CD4-positive, alpha-beta memory T cell (primary cell): ENCODE data around the gene LHFPL4. TPM values are rescaled to one million over a fixed set of nuclear protein-coding genes. Genes with fewer than 3 reads are reported as not detected.
A peak's percentile ranks its signal among the peaks of the same experiment; 100 is the strongest.

Experiments used
- CTCF ChIA-PET: fragments of 350-600 bp; sonication (Branson Sonifier 250); formaldehyde crosslinking; loops from one replicate; lab custom pipeline; 2021; ENCODE audit warnings: inconsistent platforms; ENCODE audit not compliant: partially characterized antibody; lab: Charles Lee
- POLR2A ChIA-PET: fragments of 350-600 bp; sonication (Branson Sonifier 250); formaldehyde crosslinking; loops from one replicate; lab custom pipeline; 2021; ENCODE audit not compliant: partially characterized antibody; lab: Charles Lee
- DNase-seq, 5 donors: peaks; one replicate each; pipeline versions ENCODE4 v3.0.0 to v3.0.0-alpha.2; 2020 to 2022; ENCODE audit warnings: mixed read lengths in 1 of 5
- H3K27ac ChIP-seq: one replicate; pipeline ENCODE4 v1.7.0; 2013; ENCODE audit warnings: low read depth, low read length
- H3K27me3 ChIP-seq: 2 replicates; pipeline ENCODE4 v1.7.0; 2013; ENCODE audit warnings: mild to moderate bottlenecking, low read length, moderate library complexity; ENCODE audit not compliant: insufficient read depth
- H3K36me3 ChIP-seq: 2 replicates; pipeline ENCODE4 v1.7.0; 2013; ENCODE audit warnings: mild to moderate bottlenecking, low read length, moderate library complexity; ENCODE audit not compliant: insufficient read depth
- H3K4me1 ChIP-seq: 2 replicates; pipeline ENCODE4 v1.7.0; 2013; ENCODE audit warnings: mild to moderate bottlenecking, low read length, moderate library complexity; ENCODE audit not compliant: insufficient read depth
- H3K4me3 ChIP-seq, 2 donors: one replicate each; pipeline ENCODE4 v1.7.0; 2013; ENCODE audit warnings: low read length in 2 of 2, mild to moderate bottlenecking in 1 of 2
- H3K9me3 ChIP-seq, 2 donors: one replicate each; pipeline ENCODE4 v1.7.0; 2013; ENCODE audit warnings: low read length in 2 of 2, control low read depth in 1 of 2; ENCODE audit not compliant: control insufficient read depth in 1 of 2
- H3K27ac Mint-ChIP-seq, 7 donors: one replicate each; pipeline ENCODE4 v1.8.0; 2020 to 2021; ENCODE audit warnings: mixed read lengths in 7 of 7, mild to moderate bottlenecking in 6 of 7, inconsistent platforms in 3 of 7, moderate library complexity in 3 of 7
- H3K27me3 Mint-ChIP-seq, 2 donors: one replicate each; pipeline ENCODE4 v1.8.0; 2020 to 2021; ENCODE audit warnings: mixed read lengths in 2 of 2
- H3K36me3 Mint-ChIP-seq, 2 donors: one replicate each; pipeline ENCODE4 v1.8.0; 2020 to 2021; ENCODE audit warnings: mixed read lengths in 2 of 2, inconsistent platforms in 1 of 2, mild to moderate bottlenecking in 1 of 2
- H3K4me1 Mint-ChIP-seq, 4 donors: one replicate each; pipeline ENCODE4 v1.8.0; 2020 to 2021; ENCODE audit warnings: mixed read lengths in 4 of 4, mild to moderate bottlenecking in 1 of 4
- H3K4me3 Mint-ChIP-seq, 8 donors: one replicate each; pipeline ENCODE4 v1.8.0; 2020 to 2021; ENCODE audit warnings: mixed read lengths in 8 of 8, mild to moderate bottlenecking in 7 of 8, moderate library complexity in 6 of 8, inconsistent platforms in 3 of 8
- H3K9me3 Mint-ChIP-seq, 8 donors: one replicate each; pipeline ENCODE4 v1.8.0; 2020 to 2021; ENCODE audit warnings: mixed read lengths in 8 of 8, mild to moderate bottlenecking in 5 of 8, inconsistent platforms in 3 of 8, moderate library complexity in 1 of 8
- intact Hi-C: fragments of 100-400 bp; cut with micrococcal nuclease; formaldehyde crosslinking; loops from one replicate; pipeline ENCODE4 v1.15.1; 2023
- polyA plus RNA-seq, 2 donors: library from polyadenylated mRNA; unstranded; fragments of 300-500 nt; fragmentation: Illumina TruSeq; gene quantifications; one replicate each; pipeline ENCODE4 v1.2.3, GENCODE V29; 2021
- total RNA-seq, 2 experiments: library from RNA; stranded (reverse); gene quantifications; one replicate each; pipeline ENCODE4 v1.2.3, GENCODE V29; 2021

Gene LHFPL4
- total and polyA plus RNA-seq, 4 experiments from 2014 or later, result 0.33 TPM; not detected in 3

DNA sequence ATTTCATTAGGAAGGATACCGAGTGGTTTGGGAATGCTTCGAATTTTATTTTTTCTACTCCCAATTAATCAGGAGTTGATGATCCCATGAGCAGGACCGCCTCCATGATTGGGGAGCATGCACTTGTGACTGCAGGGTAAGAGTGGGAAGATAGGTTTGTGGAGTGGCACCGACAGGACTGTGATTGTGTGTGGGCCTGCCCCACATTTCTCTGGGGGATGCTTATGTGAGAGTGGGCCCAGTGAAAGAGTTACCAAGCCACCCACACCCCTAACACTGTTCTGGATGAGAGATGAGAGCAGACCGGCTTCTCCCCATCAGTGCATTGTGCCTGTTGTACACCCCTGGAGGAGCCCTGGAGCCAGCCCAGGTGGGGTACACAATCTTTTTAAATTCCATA is 76.7 kb downstream of the LHFPL4 start:
- peaks cover 0 to 2% (median 0%) of the 10 kb centered on the region in 4 donors for H3K4me1 Mint-ChIP-seq
- Histone ChIP-seq H3K36me3 (peaks cover 60% of the 10 kb centered on the region), H3K27me3 (no peaks in the 10 kb centered on the region), H3K4me3 (no peak overlapping the region), H3K9me3 (no peaks in the 10 kb centered on the region), H3K4me1 (no peaks in the 10 kb centered on the region), H3K27ac (no peak overlapping the region)
- H3K4me3 Mint-ChIP-seq, result no peak overlapping the region
- H3K27me3 Mint-ChIP-seq, result no peaks in the 10 kb centered on the region
- intact Hi-C loops, result no loop called here
- peaks cover 80 to 89% of the 10 kb centered on the region in 2 donors for H3K36me3 Mint-ChIP-seq
- ChIA-PET POLR2A (no interaction called here), CTCF (interaction anchor here (0.7 kb wide), 1 partner anchor 936 kb away, joined by 4 read pairs; no protein-coding TSS in a partner anchor)
- DNase-seq, result no peak
- H3K9me3 Mint-ChIP-seq, result no peaks in the 10 kb centered on the region
- H3K27ac Mint-ChIP-seq, result no peak overlapping the region

DNA sequence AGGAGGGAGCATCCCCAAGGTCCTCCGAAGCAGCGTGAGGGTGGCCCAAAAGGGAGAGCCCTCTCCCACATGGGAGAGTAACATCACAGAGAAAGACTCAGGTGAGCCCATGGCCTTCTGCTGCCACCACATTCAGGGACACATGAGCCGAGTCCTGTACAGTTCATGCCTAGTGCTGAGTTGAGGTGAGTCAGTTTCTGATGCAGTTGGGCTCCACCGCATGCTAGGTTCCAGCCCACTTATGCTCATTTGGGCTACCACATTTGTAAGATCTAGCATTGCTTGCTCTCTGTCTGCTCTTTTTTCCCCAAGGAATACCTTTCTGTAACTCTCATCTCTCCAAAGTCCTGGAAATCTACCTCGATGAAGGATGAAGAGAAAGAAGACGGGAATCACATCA is 79.1 kb downstream of the LHFPL4 start:
- intact Hi-C loops, result no loop called here
- H3K27ac ChIP-seq, result no peak overlapping the region
- no peak overlapping the region for H3K4me3 Mint-ChIP-seq
- no peaks in the 10 kb centered on the region for H3K9me3 ChIP-seq
- ChIA-PET POLR2A (no interaction called here), CTCF (no interaction called here)
- no peaks in the 10 kb centered on the region for H3K27me3 ChIP-seq
- peaks cover 0 to 5% (median 3%) of the 10 kb centered on the region in 4 donors for H3K4me1 Mint-ChIP-seq
- no peaks in the 10 kb centered on the region for H3K27me3 Mint-ChIP-seq
- H3K36me3 Mint-ChIP-seq, result peaks cover 88 to 91% of the 10 kb centered on the region in 2 donors
- H3K4me3 ChIP-seq, result no peak overlapping the region
- H3K27ac Mint-ChIP-seq, result peak overlapping the region in 1 of 7 donors; percentile 46
- H3K4me1 ChIP-seq, result no peaks in the 10 kb centered on the region
- peaks cover 82% of the 10 kb centered on the region for H3K36me3 ChIP-seq
- no peak for DNase-seq
- H3K9me3 Mint-ChIP-seq, result no peaks in the 10 kb centered on the region

DNA sequence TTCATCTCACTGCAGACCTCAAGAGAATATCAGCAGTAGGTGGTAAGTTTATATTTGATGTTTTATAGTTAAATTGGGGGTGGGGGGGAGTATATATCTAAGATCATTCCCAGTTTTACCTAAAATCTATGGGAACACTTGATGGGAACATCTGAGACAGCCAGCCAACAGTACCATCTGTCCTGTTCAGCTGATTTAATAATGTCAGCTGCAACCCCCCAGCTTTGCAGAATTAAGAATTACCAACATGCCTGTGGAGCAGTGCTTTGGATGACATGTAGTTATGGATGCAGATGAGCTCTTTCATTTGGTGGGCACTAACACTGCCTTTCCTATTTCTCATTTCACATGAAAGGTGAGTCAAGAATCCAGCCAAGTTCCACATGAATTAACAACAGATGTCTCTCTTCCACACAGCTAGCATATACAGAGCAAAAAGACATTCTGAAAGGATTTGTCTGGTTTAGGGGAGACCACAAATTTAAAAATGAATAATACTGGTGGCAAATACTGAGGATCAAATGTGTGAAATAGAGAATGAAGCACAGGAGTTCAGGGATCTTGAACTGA is 80.0 kb downstream of the LHFPL4 start:
- H3K4me1 ChIP-seq, result no peaks in the 10 kb centered on the region
- H3K4me1 Mint-ChIP-seq, result peaks cover 0 to 5% (median 3%) of the 10 kb centered on the region in 4 donors
- H3K4me3 Mint-ChIP-seq, result no peak overlapping the region
- POLR2A ChIA-PET, result no interaction called here
- H3K36me3 ChIP-seq, result peaks cover 88% of the 10 kb centered on the region
- CTCF ChIA-PET, result no interaction called here
- peak overlapping the region in 1 of 7 donors; percentile 9 for H3K27ac Mint-ChIP-seq
- intact Hi-C loops, result no loop called here
- peaks cover 86 to 91% of the 10 kb centered on the region in 2 donors for H3K36me3 Mint-ChIP-seq
- DNase-seq, result no peak
- no peaks in the 10 kb centered on the region for H3K27me3 ChIP-seq
- H3K9me3 Mint-ChIP-seq, result no peaks in the 10 kb centered on the region
- no peaks in the 10 kb centered on the region for H3K27me3 Mint-ChIP-seq
- H3K4me3 ChIP-seq, result no peak overlapping the region
- no peak overlapping the region for H3K27ac ChIP-seq
- H3K9me3 ChIP-seq, result no peaks in the 10 kb centered on the region

DNA sequence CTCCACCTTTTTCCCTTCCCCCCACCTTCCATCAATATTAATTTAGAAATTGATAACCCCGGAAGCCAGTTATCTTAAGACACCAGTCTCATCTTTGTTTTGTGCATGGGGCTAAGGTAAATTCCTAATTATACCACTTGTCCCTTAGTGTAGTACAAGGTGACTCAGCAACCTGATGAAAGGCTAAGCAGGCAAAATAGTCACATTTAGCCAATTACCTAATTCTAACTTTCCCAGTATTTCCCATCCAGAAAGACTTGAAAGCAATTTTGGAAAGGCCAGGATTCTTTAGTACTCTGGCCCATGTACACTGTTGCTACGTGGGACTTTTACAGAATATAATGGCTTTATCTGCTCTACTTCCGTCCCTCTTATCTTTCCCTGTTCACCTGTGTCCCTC is 83.6 kb downstream of the LHFPL4 start:
- H3K27ac ChIP-seq, result no peak overlapping the region
- no peaks in the 10 kb centered on the region for H3K27me3 ChIP-seq
- no peak for DNase-seq
- H3K4me1 Mint-ChIP-seq, result peaks cover 0 to 12% (median 6%) of the 10 kb centered on the region in 4 donors
- ChIA-PET POLR2A (no interaction called here), CTCF (interaction anchor here (0.9 kb wide), 1 partner anchor 33 kb away, joined by 3 read pairs; no protein-coding TSS in a partner anchor)
- H3K27me3 Mint-ChIP-seq, result no peaks in the 10 kb centered on the region
- no peaks in the 10 kb centered on the region for H3K9me3 ChIP-seq
- H3K4me3 Mint-ChIP-seq, result no peak overlapping the region
- no peak overlapping the region for H3K4me3 ChIP-seq
- peaks cover 80 to 89% of the 10 kb centered on the region in 2 donors for H3K36me3 Mint-ChIP-seq
- H3K27ac Mint-ChIP-seq, result peak overlapping the region in 1 of 7 donors; percentile 11
- H3K9me3 Mint-ChIP-seq, result no peaks in the 10 kb centered on the region
- H3K4me1 ChIP-seq, result no peaks in the 10 kb centered on the region
- peaks cover 96% of the 10 kb centered on the region for H3K36me3 ChIP-seq
- intact Hi-C loops, result no loop called here

DNA sequence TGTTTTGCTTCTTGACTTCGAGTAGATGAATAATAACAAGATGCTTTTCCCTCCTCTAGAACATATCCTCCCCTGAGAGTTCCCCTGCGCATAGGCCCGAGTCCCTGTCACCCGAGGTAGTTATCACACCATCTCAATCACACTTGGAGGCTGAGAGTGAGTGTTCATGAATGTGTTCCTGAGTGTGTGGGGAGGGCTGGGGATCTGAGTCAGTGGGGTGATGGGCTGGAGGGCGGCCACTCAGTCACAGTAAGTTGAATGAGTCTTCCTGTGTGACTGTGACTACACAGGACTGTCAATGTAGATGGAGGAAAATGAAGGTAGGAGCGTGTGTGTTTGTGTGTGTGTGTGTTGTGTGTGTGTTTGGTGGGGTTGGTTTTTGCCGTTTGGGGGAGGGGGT is 85.2 kb downstream of the LHFPL4 start:
- no peak for DNase-seq
- Histone ChIP-seq H3K4me1 (no peaks in the 10 kb centered on the region), H3K4me3 (no peak overlapping the region), H3K27me3 (no peaks in the 10 kb centered on the region), H3K27ac (no peak overlapping the region), H3K36me3 (peaks cover 93% of the 10 kb centered on the region), H3K9me3 (no peaks in the 10 kb centered on the region)
- intact Hi-C loops, result no loop called here
- ChIA-PET CTCF (interaction anchor here (1.3 kb wide), 1 partner anchor 115 kb away, joined by 4 read pairs; no protein-coding TSS in a partner anchor), POLR2A (interaction anchor here (0.6 kb wide), 1 partner anchor 50 kb away, joined by 3 read pairs; no protein-coding TSS in a partner anchor)
- no peak overlapping the region for H3K4me3 Mint-ChIP-seq
- H3K27me3 Mint-ChIP-seq, result no peaks in the 10 kb centered on the region
- H3K9me3 Mint-ChIP-seq, result no peaks in the 10 kb centered on the region
- peaks cover 77 to 87% of the 10 kb centered on the region in 2 donors for H3K36me3 Mint-ChIP-seq
- H3K4me1 Mint-ChIP-seq, result peaks cover 0 to 12% (median 6%) of the 10 kb centered on the region in 4 donors
- peak overlapping the region in 5 of 7 donors; percentile 28 to 92 (median 44) for H3K27ac Mint-ChIP-seq

DNA sequence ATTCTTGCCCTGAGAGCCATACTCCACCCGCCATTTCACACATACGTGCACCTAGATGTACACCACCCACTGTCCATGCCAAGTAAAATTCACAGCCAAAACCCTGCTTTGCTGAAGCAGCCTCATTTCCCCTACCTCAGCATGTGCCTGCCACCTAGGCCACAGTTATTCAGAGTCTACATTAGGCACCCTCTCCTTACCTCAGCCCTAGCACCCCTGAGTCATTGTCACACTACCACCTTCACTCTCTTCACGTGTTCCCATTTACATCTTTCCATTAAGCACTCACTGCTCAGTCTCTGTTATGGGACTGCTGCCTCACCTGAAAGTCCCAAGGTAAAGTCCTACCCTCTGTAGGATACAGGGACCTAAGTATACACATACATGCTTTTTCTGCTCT is 86.2 kb downstream of the LHFPL4 start:
- intact Hi-C loops, result no loop called here
- ChIA-PET CTCF (no interaction called here), POLR2A (no interaction called here)
- Histone ChIP-seq H3K27me3 (no peaks in the 10 kb centered on the region), H3K27ac (no peak overlapping the region), H3K4me3 (no peak overlapping the region), H3K4me1 (no peaks in the 10 kb centered on the region), H3K36me3 (peaks cover 90% of the 10 kb centered on the region), H3K9me3 (no peaks in the 10 kb centered on the region)
- Mint-ChIP-seq H3K36me3 (peaks cover 69 to 82% of the 10 kb centered on the region in 2 donors), H3K4me1 (peaks cover 0 to 12% (median 6%) of the 10 kb centered on the region in 4 donors), H3K9me3 (no peaks in the 10 kb centered on the region), H3K4me3 (no peak overlapping the region), H3K27ac (peak overlapping the region in 5 of 7 donors; percentile 3 to 78 (median 65)), H3K27me3 (no peaks in the 10 kb centered on the region)
- DNase-seq, result no peak

DNA sequence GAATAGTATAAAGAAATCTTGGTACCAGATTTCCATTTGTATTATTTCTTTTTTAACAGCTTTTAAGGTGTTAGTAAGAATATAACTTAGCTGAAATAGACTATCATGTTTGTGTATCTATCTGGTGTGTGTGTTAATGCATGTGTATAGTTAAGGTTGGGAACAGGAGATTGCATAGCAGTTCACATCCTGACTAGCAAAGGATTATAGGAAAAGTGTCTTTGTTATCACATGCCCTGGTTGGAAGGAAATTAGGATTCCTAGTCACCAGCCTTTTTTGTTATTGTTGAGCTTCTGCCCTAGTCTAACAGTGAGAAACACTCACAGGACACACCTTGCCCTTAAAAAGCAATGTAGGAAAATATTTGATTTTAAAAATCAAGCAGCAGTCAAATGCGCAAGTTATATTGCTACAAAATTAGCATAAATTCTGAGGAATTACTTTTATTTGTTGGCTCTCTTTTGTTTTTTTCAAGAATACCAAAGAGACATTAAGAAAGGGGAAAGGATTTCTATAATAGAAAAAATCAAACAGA is 98.0 kb downstream of the LHFPL4 start:
- DNase-seq, result no peak
- no peaks in the 10 kb centered on the region for H3K27me3 Mint-ChIP-seq
- H3K4me3 Mint-ChIP-seq, result no peak overlapping the region
- Histone ChIP-seq H3K27ac (no peak overlapping the region), H3K9me3 (no peaks in the 10 kb centered on the region), H3K4me3 (no peak overlapping the region), H3K36me3 (peaks cover 20% of the 10 kb centered on the region), H3K4me1 (peaks cover 19% of the 10 kb centered on the region), H3K27me3 (no peaks in the 10 kb centered on the region)
- H3K27ac Mint-ChIP-seq, result peak overlapping the region in 1 of 7 donors; percentile 6
- H3K36me3 Mint-ChIP-seq, result peaks cover 19 to 49% of the 10 kb centered on the region in 2 donors
- H3K9me3 Mint-ChIP-seq, result no peaks in the 10 kb centered on the region
- POLR2A ChIA-PET, result interaction anchor here (1.1 kb wide), 1 partner anchor 59 kb away, joined by 3 read pairs; the partner anchor contains the start of gene SETD5
- CTCF ChIA-PET, result interaction anchor here (1.0 to 1.5 kb wide), 2 partner anchors 101 to 102 kb away, joined by 4 to 5 read pairs; no protein-coding TSS in a partner anchor
- peaks cover 6 to 22% (median 11%) of the 10 kb centered on the region in 4 donors for H3K4me1 Mint-ChIP-seq
- intact Hi-C loops, result no loop called here
